UCSD-AML1 (cell line): Measurements from ENCODE around the gene RTN4RL1.

Experiments used
- DNase-seq: peaks from one replicate; lab custom pipeline; 2025; ENCODE audit not compliant: unreplicated experiment; lab: John Stamatoyannopoulos, UW

The RTN4RL1 gene

DNA sequence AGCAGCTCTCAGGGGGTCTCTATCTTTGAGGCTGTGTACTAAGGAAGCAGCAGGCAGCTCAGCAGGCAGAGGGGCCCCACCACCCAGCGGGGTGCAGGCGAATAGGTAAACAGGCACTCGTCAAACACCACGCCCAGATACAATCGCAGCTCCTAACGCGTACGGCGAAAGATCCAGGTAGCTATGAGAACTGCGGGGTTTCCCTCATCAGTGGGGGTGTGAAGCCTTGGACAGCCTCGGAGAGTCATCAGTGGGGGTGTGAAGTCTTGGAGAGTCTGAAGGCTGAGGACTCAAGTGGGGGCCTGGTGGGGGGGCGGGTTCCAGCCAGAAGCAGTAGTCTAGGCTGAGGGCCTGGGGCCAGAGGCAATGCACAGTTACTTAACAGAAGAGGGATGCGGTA is 69.0 kb downstream of the RTN4RL1 start:
- DNase-seq, result no peak

DNA sequence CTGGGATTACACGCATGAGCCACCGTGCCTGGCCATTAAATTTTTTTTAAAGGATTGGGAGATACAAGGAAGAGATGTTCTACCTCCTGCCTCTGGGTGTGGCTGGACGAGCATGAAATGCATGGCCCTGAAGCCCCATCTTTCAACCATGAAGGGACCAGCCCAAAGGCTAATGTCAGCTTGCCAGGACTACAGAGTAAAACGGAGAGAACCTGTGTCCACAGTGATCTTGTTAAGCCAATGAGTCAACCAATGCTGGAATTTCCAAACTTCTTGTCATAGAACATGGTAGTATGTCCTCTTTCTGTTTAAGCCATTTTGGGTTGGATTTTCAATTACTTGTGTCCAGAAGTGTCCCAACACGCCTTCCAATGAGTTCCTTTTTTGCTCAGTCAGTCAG is 71.3 kb downstream of the RTN4RL1 start:
- DNase-seq, result no peak

DNA sequence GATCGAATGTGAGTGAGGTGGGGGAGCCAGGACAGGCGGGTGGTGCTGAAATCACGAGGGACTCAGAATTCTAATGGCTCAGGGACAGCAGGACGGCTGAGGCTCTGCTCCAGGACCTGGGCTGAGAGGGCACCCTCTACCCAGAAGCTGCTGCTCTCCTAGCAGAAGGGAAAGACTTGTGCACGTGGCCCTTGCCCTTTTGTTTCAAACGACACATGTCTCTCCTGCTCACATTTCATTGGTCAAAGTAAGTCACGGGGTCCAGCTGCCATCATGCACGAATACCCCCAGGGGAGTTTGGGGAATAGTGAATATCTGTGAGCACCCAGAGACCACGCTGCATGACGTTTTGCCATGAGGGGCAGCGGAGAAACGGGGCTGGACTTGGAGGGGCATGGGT is 73.2 kb downstream of the RTN4RL1 start:
- DNase-seq, result no peak

DNA sequence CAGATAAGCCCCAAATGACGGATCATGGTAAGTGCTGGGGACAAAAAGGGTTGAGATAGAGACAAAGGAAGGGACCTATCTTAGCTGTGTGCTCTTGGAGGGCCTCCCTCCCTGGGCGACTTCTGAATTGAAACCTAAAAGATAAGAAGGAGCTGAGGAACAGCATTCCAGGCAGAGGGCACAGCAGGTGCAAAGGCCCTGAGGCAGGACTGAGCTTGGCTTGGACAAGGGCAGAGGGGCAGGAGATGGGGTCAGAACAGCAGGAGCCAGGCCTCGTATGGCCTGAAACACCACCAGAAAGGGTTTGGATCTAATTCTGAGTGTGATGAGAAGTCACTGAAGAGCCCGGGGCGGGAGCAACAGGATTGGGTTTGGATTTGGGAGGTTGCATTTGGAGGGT is 75.4 kb downstream of the RTN4RL1 start:
- DNase-seq, result no peak

DNA sequence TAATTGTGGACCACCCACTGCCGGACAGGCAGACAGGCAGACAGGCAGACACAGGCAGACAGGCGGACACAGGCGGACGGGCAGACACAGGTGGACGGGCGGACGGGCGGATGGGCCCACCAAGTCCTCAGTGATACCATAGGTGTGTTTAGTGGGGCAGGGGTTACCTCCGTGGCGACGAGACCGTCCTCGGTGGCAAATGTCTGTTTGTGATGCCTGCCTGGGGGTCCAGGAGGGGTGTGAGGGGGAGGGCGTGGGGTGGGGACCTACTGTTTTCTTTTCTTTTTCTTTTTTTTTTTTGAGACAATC is 76.7 kb downstream of the RTN4RL1 start:
- DNase-seq, result no peak

DNA sequence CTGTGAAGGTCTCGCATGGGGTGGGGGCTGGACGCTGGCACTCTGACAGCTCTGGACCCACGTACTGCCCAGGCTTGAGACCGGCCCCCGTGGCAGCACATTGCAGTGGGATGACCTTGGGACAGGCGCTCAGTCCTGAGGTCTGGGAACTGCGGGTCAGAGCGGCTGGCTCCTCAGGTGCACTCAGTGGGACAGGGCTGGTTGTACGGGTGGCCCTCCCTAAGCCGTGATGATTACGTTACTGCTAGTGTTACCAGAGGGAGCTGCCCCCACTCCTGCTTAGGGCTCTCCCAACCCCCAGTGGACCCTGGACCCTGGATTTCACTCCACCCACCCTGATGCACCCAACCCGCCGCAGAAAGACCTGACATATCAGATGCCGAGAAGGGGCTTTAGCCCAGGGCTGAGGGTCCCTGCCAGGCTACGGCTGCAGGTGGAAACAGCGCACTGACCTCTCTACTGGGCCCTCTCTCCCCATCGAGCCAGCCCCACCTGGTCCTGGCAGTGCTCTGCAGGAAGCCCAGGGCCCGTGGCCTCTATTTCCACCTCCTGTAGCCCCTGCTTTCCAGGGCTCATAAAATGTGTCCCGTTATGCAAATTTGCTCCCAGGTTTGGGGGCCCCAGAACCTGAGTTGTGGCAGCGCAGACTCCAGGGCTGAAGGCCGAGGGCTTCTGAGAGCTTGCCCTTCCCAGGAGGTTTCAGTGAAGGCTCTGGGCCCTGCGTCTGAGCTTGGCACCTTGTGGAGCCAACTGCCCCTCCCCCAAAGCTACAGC is 77.2 kb downstream of the RTN4RL1 start:
- no peak for DNase-seq

DNA sequence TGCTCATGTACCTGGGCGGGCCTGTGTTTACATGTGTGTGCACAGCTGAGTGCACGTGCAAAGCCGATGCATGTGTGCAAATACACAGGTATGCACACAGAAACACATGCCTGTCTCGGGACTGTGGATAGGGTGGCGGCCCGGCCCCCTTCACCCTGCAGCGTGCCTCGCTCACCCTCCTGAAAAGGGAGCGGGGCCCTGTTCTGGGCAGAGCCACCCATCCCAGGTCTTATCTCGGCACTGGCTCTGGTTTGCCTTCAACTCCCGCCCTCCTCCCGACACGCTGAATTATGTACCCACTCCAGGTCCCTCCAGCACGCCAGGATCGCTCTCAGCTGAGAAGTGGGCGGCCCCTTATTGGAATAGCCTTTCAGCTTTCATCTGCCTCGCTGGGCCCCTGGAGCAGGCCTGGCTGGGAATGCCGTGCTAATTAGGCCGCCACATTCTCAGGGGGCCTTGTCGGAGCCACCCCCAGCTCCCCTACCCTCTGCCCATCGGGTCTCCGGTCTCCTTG is 77.8 kb downstream of the RTN4RL1 start:
- no peak for DNase-seq

DNA sequence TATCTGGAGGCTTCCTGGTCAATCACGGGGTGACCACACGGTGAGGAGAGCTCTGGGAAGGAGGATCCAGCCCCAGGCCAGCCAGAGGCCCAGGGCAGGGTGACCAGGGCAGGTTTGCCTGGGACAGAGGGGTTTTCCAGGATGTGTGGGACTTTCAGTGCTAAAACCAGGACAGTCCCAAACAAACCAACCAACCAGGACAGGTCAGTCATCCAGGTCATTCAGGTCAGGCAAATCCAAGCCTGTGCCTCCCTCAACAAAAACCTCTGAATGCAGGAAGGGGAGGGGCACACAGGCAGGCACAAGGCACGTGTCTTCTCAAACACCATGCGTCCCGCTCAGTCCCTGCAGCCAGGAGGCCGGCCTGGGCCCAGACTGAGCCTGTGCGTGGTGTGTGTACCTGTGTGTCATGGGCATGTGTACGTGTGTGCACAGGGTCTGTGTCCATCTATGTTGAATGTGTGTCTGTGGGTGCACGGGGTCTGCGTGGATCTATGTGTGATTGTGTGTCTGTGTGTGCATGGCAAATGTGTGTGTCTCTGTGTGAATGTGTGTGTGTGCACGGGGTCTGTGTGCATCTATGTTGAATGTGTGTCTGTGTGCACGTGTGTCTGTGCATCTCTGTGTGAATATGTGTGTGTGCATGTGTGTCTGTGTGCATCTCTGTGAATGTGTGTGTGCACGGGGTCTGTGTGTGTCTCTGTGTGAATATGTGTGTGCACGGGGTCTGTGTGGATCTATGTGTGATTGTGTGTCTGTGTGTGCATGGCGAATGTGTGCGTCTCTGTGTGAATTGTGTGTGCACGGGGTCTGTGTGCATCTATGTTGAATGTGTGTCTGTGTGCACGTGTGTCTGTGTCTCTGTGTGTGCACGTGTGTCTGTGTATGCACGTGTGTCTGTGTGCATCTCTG is 78.9 kb downstream of the RTN4RL1 start:
- no peak for DNase-seq

DNA sequence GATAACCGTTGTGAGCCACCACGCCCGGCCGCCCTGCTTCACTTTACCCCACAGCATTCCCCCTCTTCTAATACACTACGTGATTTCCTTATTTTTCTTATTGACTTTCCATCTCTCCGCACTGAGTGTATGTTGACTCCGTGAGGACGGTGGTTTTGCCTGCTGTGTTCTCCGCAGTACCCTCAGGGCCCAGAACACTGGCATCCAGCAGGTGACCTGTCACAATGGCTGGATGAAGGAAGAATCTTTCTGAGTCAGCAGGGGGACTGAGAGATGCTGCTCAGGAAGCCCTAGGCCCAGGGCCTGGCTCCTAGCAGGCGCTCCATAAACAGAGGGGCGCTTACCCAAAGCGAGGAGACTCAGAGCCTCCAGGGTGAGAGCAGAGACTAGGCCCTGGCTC is 79.5 kb downstream of the RTN4RL1 start:
- no peak for DNase-seq

DNA sequence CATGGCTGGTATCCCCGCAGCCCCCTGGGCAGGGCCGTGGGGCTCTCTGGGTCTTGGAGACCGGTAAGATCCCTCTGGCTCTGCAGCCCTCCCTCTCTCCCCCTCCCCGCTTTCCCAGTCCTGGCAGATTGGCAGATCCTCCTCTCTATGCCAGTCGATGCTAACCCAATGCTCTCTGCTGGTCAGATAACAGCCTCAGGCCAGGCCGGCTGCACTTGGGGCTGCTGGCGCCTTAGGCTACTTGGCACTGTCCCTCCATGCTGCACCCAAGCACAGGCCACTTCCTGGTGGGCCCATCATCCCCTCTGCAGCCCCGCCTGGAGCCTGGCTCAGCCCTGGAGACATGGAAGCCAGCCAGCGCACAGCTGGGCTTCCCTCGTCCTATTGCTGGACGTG is 81.7 kb downstream of the RTN4RL1 start:
- DNase-seq, result no peak

DNA sequence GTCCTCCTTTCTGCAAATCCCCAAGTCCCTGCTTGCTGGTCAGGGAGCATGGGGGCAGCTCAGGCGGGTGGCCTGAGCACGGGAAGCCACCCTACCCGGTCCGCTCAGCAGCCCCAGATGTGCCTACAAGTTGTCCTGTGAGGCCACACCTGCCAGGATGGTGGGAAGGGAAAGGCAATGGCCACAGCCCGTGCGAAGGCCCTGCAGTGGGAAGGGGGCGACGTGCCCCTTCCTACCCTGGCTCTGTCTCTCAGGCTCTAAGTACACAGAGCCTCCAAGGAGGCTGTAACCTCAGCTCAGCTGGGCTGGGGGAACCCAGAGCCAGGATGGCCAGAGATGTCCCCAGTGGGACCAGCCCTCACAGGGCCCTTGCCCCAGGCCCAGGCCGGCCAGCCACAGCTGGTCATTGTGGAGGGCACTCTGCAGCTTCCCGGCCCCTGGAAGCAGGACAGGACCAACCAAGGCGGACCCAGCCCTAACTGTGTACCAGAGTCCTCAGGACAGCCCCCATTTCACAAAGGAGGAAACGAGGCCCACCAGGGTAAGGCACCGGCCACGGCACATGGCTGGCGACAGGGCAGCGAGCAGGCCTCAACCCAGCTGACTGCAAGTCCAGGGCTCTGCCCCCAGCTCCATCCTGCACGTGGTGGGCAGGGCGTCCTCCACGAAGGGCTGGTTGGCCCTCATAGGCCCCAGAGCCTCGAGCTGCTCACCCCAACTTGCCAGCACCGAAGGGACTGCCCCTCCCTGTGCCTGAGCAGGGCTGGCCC is 82.3 kb downstream of the RTN4RL1 start:
- DNase-seq, result no peak

DNA sequence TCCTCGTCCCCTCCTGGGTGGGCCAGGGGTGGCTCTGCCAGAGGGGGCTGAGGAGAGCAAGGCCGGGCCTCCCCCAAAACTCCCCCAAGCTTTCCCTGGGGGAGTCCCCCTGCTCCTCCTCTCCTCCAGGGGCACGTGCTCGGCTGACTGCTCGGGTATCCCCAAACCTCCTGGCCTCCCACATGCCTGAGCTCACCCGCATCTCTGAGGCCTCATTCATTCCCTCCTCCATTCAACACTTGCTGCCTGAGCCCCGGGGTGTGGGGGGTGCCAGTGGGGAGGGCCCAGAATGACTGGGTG is 83.1 kb downstream of the RTN4RL1 start:
- DNase-seq, result no peak

DNA sequence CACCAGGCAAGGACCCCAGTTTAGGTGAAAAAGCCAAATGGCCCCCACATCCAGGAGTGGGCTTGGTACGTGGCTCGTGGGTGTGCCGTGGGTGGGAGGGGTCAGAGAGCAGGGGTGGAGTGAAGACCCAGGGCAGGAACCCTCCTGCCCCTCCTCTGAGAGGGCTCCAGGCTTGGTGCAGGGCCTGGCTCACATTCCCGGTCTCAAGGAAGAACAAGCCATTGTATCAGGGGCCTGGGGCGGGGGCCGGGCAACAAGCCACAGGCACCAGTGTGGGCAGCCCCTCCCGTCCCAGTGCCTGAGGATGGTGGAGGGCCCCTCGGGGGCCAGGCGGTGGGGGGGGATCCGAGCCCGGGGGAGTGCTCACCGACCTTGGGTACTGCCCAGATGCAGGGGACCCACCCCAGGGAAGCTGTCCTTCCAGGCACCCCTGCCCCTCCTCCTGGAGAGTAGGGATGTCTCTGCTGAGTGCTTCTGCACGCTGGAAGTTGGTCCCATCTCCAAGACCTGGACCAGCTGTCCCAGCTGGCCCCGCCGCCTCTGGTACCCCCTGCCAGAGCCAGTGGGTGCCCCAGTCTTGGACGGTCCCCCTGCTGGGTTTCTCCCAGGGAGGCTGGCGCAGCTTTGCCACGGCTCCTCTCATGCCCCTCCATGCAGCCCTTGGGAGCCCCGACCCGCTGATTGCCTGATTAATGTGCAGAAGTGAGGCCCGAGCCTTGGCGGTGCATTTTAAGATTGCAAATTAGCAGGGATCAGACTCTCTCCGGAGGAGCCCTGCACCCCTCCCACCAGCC is 83.7 kb downstream of the RTN4RL1 start:
- DNase-seq, result no peak

DNA sequence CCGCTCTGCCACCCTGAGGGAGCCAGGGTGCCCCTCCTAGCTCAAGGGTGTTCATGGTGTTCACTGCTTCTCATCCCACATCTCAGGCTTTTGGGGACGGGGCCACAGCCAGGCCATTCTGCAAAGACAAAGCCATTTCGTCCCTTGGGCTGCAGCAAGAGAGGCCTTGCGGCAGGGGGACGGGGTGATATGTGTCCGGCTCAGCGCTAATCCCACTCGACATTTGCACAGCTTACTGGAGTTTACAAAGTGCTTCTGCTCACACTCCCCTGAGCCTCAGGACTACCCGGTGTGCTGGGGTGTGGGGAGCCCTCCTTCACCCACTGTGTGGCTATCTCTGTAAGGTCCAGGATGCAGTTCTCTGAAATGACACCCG is 84.3 kb downstream of the RTN4RL1 start:
- no peak for DNase-seq

DNA sequence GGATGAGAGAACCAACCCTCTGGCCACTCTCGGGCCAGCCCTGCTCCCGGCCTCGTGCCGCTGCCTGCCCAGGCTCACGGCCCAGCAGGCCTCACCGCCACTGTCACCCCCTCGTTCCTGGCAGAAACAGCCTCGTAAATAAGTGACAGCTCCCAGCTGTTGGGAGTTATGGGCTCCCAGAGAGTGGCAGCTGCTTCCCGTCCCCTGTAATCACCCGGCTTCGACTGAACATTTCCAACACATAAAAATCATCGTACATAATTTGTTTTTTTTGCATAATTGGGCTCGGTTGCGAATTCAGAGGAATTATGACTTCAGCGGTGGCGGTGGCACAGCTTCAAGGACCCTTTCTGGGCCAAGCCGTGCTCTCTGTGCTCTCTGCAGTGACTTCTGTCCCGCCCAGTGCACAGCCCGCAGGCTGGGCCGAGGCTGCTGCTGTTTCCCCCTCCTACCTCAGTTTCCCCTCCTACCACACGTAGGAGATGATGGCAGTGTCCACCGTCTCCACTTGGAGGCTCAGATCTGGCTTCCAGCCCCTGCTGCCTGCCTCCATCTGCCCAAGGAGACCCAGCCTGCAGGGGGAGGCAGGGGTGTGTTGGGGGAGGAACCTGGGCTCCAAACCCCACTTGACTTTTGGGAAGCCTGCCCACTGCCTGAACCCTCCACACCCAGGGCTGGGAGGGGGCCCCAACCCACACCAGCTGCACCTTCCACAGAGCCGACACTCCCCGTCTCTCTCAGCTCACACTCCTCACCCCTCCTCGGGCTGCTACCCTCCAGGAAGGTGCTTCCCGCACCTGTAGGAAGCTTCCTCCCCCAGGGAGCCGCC is 84.9 kb downstream of the RTN4RL1 start:
- DNase-seq, result no peak

DNA sequence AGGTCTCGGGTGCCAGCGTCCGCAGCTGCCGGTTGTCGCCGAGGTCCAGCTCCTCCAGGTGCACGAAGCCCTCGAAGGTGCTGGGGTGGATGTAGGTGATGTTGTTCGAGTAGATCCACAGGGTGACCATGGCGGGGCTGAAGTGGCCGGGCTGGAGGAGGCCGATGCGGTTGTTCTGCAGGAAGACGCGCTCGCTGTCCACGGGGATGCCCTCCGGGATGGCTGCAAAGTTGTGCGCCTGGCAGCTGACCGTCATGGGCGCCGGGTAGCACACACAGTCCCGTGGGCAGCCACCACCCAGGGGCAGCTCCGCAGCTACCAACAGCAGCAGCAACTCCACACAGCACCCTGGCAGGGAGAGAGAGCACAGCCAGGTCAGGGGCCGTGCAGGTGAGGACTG is 87.7 kb downstream of the RTN4RL1 start:
- DNase-seq, result no peak

DNA sequence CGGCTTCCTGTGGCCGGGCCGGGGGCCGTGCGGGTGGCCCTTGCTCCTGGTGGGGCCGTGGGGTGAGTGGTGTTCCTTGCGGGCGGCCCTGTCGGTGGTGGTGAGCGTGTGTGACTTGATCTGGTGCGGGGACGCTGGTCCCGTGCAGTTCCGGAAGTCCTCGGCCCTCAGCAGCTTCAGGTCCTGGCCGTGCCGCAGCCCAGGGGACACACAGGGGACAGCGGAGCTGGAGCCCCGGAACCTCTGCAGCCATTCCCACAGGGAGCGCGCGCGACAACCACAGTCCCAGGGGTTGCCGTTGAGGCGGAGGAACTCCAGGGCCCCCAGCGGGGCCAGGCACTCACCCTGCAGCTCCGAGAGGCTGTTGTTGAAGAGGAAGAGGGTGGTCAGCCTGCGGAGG is 88.4 kb downstream of the RTN4RL1 start:
- no peak for DNase-seq

DNA sequence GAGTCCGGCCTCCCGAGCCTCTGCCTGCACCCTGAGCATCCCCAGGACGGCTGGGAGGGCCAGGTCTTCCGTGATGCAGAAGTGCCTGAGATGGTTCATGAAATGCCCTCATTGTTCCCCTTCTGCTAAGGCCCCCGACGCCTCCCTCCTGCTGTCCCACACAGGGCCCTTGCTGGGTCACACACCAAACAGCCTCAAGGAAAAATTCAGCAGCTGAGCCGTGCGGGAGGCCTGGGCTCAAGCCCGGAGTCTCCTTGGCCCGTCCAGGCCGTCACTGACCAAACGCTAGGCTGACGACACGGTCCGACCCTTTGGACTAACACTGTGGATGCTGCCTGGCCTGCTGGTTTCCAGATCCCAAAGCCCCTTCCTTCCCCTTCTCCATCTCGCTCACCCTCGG is 90.2 kb downstream of the RTN4RL1 start:
- DNase-seq, result no peak

DNA sequence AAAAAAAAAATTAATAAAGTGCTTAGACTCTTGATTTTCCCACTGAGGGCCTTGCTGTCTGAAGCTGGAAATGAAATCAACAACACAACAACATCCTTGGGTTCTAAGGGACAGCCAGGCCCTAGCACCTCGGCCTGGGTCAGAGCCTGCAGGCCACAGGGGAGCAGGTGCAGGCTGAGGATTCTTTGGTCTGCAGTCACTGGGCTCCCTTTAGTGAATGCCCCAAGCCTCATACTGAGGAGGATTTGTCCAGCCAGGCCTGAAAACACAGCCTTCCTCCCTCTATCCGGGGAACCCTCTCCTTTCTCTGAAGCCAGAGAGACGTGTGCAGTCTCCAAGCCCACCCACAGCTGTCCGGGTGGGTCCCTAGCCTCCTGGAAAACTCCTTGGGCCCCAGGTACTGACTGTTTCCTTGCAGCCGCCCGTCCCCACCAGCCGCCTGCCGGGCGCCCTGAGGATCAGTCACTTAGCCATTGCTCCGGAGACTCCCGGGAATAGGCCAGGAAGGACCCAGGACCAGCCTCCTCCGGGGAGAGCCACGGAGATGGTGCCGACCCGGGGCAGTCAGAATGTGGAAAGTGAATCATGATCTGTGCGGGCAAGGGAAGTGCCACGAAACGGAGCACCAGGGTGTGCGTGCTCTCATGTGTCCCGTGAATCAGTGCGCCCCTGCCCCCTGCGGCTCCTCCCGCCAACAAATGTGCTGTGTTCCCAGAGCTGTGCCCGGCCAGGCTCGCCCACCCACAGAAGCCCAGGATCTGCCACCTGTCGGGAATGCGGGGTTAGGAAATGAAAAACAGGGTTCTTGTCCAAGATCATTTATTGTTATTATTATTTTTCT is 91.0 kb downstream of the RTN4RL1 start:
- DNase-seq, result no peak
